Umbilical cord (tissue), 2 donors: ENCODE data around the gene GTF2IRD1. TPM values are rescaled to one million over a fixed set of nuclear protein-coding genes. Genes with fewer than 3 reads are reported as not detected.
"Not testable (repeated sequence)": the region's sequence is repeated elsewhere in the genome, so short reads cannot be mapped to it uniquely, and the experiment has no call there.

ENCODE experiments used
- DNase-seq: peaks from one replicate; pipeline ENCODE4 v3.0.0-alpha.2; 2015; ENCODE audit warnings: low spot score
- total RNA-seq: library from RNA; depleted of rRNA; stranded (reverse); fragments of >200 nt; gene quantifications from one replicate; pipeline ENCODE4 v1.2.3, GENCODE V29; 2014; ENCODE audit warnings: low replicate concordance; ENCODE audit not compliant: insufficient read depth

GTF2IRD1 gene
- total RNA-seq, 1 donor from 2014 or later = 8.9 TPM

GRCh38 chr7:74560086-74560719 is 106.5 kb downstream of the GTF2IRD1 start:
- no peak for DNase-seq

DNA sequence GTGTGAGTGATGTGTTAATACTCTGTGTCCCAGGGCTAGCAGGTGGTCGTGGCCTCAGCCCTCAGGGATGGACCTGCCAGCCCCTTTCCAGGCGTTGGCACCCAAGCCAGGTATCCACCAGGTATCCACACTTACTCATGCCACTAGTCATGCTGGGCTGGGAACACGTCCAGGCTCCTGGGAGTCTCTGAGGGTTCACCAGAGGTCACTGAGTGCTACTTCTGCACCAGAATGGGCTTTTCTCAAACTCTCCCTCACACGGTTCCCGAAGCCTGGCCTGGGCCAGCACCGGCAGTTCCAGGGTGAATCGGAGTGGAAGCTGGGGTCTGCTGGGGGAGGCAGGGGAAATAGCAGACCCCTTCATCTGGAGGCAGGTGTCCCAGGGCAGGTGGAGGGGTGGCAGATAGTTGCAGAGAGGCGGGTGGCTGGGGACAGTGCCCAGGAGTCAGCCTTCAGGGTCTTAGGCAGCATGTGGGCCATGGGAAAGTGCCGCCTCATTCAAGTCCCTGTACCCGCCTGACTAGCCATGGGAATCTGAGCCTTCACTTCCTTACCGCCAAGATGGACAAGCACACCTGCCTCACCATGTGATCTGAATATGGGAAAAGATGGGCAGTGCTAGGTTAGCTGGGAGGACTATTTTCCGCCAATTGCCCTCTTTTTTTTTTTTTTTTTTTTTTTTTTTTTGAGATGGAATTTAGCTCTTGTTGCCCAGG is 108.3 kb downstream of the GTF2IRD1 start:
- no peak for DNase-seq

DNA sequence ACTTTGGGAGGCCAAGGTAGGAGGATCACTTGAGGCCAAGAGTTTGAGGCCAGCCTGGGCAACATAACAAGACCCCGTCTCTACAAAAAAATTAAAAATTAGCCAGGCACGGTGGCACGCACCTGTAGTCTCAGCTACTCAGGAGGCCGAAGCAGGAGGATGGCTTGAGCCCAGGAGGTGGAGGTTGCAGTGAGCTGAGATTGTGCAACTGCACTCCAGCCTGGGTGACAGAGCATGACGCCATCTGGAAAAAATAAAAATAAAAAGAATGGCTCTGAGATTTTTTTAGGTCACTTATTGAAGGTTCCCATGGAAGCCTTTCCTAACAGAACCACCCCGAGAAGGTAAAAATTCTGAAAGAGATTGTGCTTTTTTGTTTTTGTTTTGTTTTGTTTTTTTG is 109.9 kb downstream of the GTF2IRD1 start:
- DNase-seq = not testable (repeated sequence)

DNA sequence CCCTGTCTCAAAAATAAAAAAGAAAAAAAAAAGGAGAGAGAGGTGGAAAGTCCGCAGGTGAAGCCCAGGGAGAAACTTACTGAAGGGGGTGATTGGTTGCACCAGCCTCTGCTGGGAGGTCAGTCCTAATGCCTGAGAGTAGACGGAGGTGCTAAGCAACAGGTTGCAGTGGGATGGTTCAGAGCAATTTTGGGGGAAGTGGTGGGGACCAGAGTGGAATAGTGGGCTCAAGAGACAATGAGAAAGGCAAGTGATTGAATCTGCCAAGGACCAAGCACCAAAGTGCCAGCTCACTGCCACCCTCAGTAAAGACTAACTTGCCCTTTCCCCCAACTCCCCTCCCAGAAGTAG is 113.6 kb downstream of the GTF2IRD1 start:
- no peak for DNase-seq

GRCh38 chr7:74568658-74569057 is 115.0 kb downstream of the GTF2IRD1 start:
- no peak for DNase-seq

GRCh38 chr7:74569501-74570075 is 115.9 kb downstream of the GTF2IRD1 start:
- DNase-seq = peak; percentile 44

GRCh38 chr7:74570533-74571156 is 116.9 kb downstream of the GTF2IRD1 start:
- DNase-seq = no peak

GRCh38 chr7:74572301-74572979 is 118.7 kb downstream of the GTF2IRD1 start:
- DNase-seq = no peak

GRCh38 chr7:74573512-74573911 is 119.8 kb downstream of the GTF2IRD1 start:
- no peak for DNase-seq

- DNase-seq = peak; percentile 79
Measured at GRCh38 chr7:74575083-74575784, 121.5 kb downstream of the GTF2IRD1 start.

- no peak for DNase-seq
Measured at GRCh38 chr7:74575811-74576210, 122.1 kb downstream of the GTF2IRD1 start.

DNA sequence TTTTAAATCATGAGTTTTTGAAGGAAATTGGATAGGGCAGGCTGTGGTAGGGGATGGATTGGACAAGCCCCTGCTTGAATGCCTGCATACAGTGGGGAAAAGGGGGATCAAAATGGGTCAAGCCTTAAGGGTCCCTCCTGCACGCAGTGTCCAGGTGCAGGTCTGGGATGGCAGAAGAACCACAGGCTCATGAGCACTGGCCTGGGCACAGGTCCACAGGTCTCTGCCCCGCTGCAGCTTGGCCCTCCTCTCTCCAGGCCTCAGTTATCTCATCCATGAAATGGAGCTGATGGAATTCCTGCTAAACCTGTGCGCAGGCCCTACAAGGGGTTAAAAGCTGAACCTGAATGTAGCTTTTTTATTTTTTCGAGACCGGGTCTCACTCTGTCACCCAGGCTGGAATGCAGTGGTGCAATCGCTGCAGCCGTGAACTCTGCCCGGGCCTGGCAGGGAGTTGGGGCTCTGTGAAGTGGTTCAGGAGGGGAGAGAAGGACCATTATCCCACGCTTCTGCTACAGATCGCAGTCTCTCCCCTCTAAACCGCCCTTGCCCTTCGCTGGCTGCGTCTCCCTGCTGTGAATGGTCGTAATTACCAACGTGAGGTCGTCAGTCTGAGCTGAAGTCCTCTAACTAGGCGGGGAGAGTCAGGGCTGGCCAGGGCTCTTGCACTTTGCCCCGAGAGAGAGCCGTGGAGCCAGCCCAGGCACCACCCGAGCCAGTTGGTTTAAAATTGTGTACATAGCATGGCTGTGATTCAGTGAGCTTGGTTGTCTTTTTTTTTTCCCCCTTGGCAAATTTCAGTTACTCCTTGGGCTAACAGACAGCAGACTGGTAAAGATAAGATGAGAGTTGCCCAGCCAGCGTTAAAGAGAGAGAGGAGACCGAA is 126.3 kb downstream of the GTF2IRD1 start:
- DNase-seq = peak; percentile 29

DNA sequence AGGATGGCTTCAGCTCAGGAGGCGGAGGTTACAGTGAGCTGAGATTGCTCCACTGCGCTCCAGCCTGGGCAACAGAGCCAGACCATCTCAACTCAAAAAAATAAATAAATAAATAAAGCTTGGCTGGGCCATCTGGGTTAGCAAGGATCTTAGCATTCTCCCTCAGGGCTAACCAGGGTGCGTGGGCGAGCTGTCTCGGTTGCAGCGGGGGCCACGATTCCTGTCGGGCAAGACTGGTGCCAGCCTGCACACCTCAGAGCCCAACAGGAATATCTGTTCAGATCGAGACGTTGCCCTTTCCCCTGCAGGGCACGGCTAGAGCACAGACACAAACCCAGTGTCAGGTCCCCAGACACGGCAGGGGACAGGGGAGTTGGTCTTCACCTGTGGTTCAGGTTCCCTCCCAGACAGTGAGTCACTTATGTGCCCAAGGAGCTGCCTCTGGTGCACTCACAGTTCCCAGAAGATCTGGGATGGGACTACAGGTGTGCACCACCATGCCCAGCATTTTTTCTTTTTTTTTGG is 128.3 kb downstream of the GTF2IRD1 start:
- no peak for DNase-seq

- DNase-seq = no peak
Measured at GRCh38 chr7:74582447-74583039, 128.8 kb downstream of the GTF2IRD1 start.

DNA sequence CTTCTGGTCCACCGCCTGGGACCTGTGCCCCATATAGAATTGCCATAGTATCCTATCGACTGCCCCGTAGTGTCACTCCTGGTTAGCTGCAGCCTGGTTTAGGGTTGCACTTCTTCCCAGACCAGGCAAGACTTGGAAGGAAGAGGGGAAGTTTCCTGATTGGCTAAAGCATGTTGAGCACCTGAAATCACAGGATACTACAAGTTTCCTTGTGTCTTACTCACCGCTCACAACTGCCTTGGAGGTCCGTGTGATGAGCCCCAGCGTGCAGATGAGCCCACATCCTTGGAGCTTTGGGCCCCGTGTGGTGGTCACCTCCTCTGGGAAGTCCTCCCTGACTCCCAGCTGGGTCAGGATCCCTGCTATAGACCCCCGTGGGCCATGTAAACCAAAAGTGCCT is 129.9 kb downstream of the GTF2IRD1 start:
- no peak for DNase-seq

- DNase-seq = no peak
Measured at GRCh38 chr7:74584160-74584954, 130.7 kb downstream of the GTF2IRD1 start.

GRCh38 chr7:74585844-74586243 is 132.1 kb downstream of the GTF2IRD1 start:
- DNase-seq = no peak

GRCh38 chr7:74586258-74587175 is 132.8 kb downstream of the GTF2IRD1 start:
- peak; percentile 81 for DNase-seq
